NT2/D1 (cell line): ENCODE measurements around the gene EIF4E1B.

ENCODE experiments used
- SUZ12 ChIP-seq: IDR thresholded peaks from 2 replicates; pipeline ENCODE4 v1.6.1; 2011; ENCODE audit not compliant: insufficient read length, insufficient read depth; ENCODE audit errors: extremely low read depth
- YY1 ChIP-seq: IDR thresholded peaks from 2 replicates; pipeline ENCODE4 v1.6.1; 2011; ENCODE audit not compliant: insufficient read length, insufficient read depth
- ZNF274 ChIP-seq: IDR thresholded peaks from 2 replicates; pipeline ENCODE4 v1.6.1; 2011; ENCODE audit warnings: mild to moderate bottlenecking, low read depth, low read length

DNA sequence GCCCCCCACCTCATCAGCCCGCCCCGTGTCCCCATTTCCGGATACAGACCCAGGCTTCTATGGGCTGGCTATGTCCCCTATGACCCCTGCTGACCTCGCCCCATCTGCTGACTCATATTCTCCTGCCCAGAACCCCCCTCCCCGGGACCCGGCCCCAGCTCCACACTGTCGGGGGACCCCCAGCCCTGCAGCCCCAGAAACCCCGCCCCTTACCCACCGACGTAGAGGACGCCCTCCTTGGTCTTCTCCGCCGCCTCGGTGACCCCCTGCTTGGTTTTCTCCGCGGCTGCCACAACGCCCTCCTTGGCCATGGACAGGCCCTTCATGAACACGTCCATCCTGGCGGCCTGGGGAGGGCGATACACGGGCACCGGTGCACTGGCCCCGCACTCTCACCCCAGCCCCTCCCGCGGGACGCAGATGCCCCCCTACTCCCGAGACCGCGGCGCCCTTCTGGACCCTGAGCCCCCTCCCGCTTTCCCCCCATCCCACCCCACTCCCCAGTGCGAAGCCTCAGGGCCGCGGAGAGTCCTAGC lies 1.1 kb upstream of the EIF4E1B start:
- TF ChIP-seq YY1 (no peak), ZNF274 (no peak), SUZ12 (no peak)
